ENCODE data around the gene PRIMA1.

Gene PRIMA1

GRCh38 chr14:93727917-93728650 is 60.2 kb downstream of the PRIMA1 start:
- Histone ChIP-seq H3K27me3 (replicated peaks in 2 of 5; ENCODE audit: control insufficient read depth in 4 of 5, insufficient read depth in 5 of 5, low read length in 4 of 5) (peaks cover 0 to 6% (median 2%) of the 10 kb centered on the region in 5 experiments), H3K4me3 (ENCODE audit: control insufficient read depth in 1 of 7, extremely low read depth in 1 of 7, insufficient read depth in 4 of 7, low read depth in 2 of 7, low read length in 6 of 7) (no peak overlapping the region), H3K36me3 (ENCODE audit: control insufficient read depth in 4 of 4, insufficient read depth in 4 of 4, low read length in 3 of 4) (no peaks in the 10 kb centered on the region), H3K4me1 (ENCODE audit: control extremely low read depth in 1 of 4, control insufficient read depth in 4 of 4, insufficient read depth in 4 of 4, low read length in 3 of 4) (no peaks in the 10 kb centered on the region), H3K27ac (ENCODE audit: insufficient read depth in 1 of 2, low read depth in 1 of 2, low read length in 2 of 2, poor library complexity in 1 of 2, severe bottlenecking in 2 of 2) (no peak overlapping the region), H3K9me3 (ENCODE audit: control extremely low read depth in 1 of 5, control insufficient read depth in 4 of 5, insufficient read depth in 2 of 5, low read depth in 1 of 5, low read length in 4 of 5) (no peaks in the 10 kb centered on the region)
- ChIA-PET CTCF (no interaction called here), POLR2A (no interaction called here)
- WGBS (ENCODE audit: insufficient coverage): 93% methylated on average over 13 of the region's 19 CpGs
- no peak for DNase-seq

GRCh38 chr14:93727039-93727740 is 61.1 kb downstream of the PRIMA1 start:
- POLR2A ChIA-PET: no interaction called here
- Histone ChIP-seq H3K27me3 (replicated peaks in 2 of 5; ENCODE audit: control insufficient read depth in 4 of 5, insufficient read depth in 5 of 5, low read length in 4 of 5) (peaks cover 0 to 6% (median 2%) of the 10 kb centered on the region in 5 experiments), H3K9me3 (ENCODE audit: control extremely low read depth in 1 of 5, control insufficient read depth in 4 of 5, insufficient read depth in 2 of 5, low read depth in 1 of 5, low read length in 4 of 5) (no peaks in the 10 kb centered on the region), H3K4me3 (ENCODE audit: control insufficient read depth in 1 of 7, extremely low read depth in 1 of 7, insufficient read depth in 4 of 7, low read depth in 2 of 7, low read length in 6 of 7) (no peak overlapping the region), H3K4me1 (ENCODE audit: control extremely low read depth in 1 of 4, control insufficient read depth in 4 of 4, insufficient read depth in 4 of 4, low read length in 3 of 4) (no peaks in the 10 kb centered on the region), H3K36me3 (ENCODE audit: control insufficient read depth in 4 of 4, insufficient read depth in 4 of 4, low read length in 3 of 4) (no peaks in the 10 kb centered on the region), H3K27ac (ENCODE audit: insufficient read depth in 1 of 2, low read depth in 1 of 2, low read length in 2 of 2, poor library complexity in 1 of 2, severe bottlenecking in 2 of 2) (no peak overlapping the region)
- CTCF ChIA-PET: no interaction called here
- WGBS (ENCODE audit: insufficient coverage): 92% methylated on average over 20 of the region's 23 CpGs
- no peak for DNase-seq

GRCh38 chr14:93725993-93726392 is 62.3 kb downstream of the PRIMA1 start:
- 96% methylated on average over 8 of the region's 9 CpGs for WGBS (ENCODE audit: insufficient coverage)
- CTCF ChIA-PET: no interaction called here

DNA sequence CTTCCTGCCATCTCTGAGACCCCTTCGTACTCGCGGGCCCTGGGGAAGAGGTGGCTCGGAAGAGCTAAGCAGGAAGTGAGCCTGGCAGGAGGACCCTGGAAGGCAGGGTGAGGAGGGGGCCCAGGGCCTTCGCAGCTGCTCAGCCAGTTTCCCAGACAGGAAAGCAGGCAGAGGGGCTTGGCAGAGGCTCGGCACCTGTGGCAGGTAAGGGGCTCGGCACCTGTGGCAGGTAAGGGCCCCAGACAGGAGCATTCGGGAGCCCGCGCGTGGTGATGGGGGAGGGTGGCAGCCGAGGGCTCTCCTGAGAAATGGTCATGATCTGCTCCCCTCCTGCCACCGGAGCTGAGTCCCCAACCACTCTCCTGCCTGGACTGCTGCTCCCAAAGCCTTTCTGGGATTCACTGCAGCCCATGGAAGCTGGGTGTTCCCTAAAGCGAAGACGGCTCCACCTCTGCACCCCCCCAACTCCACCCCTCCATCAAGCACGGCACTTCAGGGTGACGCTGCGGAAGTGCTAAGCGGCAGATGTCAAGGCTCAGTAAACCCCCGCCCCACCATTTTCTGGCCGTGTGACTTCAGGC is 63.2 kb downstream of the PRIMA1 start:
- H3K36me3 ChIP-seq (ENCODE audit: control insufficient read depth in 4 of 4, insufficient read depth in 4 of 4, low read length in 3 of 4): no peaks in the 10 kb centered on the region
- WGBS (ENCODE audit: insufficient coverage): 73% methylated on average over 21 of the region's 21 CpGs
- H3K4me3 ChIP-seq (ENCODE audit: control insufficient read depth in 1 of 7, extremely low read depth in 1 of 7, insufficient read depth in 4 of 7, low read depth in 2 of 7, low read length in 6 of 7): no peak overlapping the region
- no peak for DNase-seq
- no peaks in the 10 kb centered on the region for H3K9me3 ChIP-seq (ENCODE audit: control extremely low read depth in 1 of 5, control insufficient read depth in 4 of 5, insufficient read depth in 2 of 5, low read depth in 1 of 5, low read length in 4 of 5)
- H3K27ac ChIP-seq (ENCODE audit: insufficient read depth in 1 of 2, low read depth in 1 of 2, low read length in 2 of 2, poor library complexity in 1 of 2, severe bottlenecking in 2 of 2): no peak overlapping the region
- CTCF ChIA-PET: interaction anchor here (1.2 kb wide), 1 partner anchor 12 kb away, joined by 3 read pairs; no protein-coding TSS in a partner anchor
- POLR2A ChIA-PET: no interaction called here
- H3K4me1 ChIP-seq (ENCODE audit: control extremely low read depth in 1 of 4, control insufficient read depth in 4 of 4, insufficient read depth in 4 of 4, low read length in 3 of 4): no peaks in the 10 kb centered on the region
- peaks cover 0 to 3% (median 0%) of the 10 kb centered on the region in 5 experiments for H3K27me3 ChIP-seq (replicated peaks in 2 of 5; ENCODE audit: control insufficient read depth in 4 of 5, insufficient read depth in 5 of 5, low read length in 4 of 5)

More at GRCh38 chr14:93725993-93726392, 62.3 kb downstream of the PRIMA1 start:
- Histone ChIP-seq H3K27ac (ENCODE audit: insufficient read depth in 1 of 2, low read depth in 1 of 2, low read length in 2 of 2, poor library complexity in 1 of 2, severe bottlenecking in 2 of 2) (no peak overlapping the region), H3K4me3 (ENCODE audit: control insufficient read depth in 1 of 7, extremely low read depth in 1 of 7, insufficient read depth in 4 of 7, low read depth in 2 of 7, low read length in 6 of 7) (no peak overlapping the region), H3K9me3 (ENCODE audit: control extremely low read depth in 1 of 5, control insufficient read depth in 4 of 5, insufficient read depth in 2 of 5, low read depth in 1 of 5, low read length in 4 of 5) (no peaks in the 10 kb centered on the region), H3K27me3 (replicated peaks in 2 of 5; ENCODE audit: control insufficient read depth in 4 of 5, insufficient read depth in 5 of 5, low read length in 4 of 5) (peaks cover 0 to 3% (median 2%) of the 10 kb centered on the region in 5 experiments), H3K36me3 (ENCODE audit: control insufficient read depth in 4 of 4, insufficient read depth in 4 of 4, low read length in 3 of 4) (no peaks in the 10 kb centered on the region), H3K4me1 (ENCODE audit: control extremely low read depth in 1 of 4, control insufficient read depth in 4 of 4, insufficient read depth in 4 of 4, low read length in 3 of 4) (no peaks in the 10 kb centered on the region)
- DNase-seq: no peak
- POLR2A ChIA-PET: no interaction called here

DNA sequence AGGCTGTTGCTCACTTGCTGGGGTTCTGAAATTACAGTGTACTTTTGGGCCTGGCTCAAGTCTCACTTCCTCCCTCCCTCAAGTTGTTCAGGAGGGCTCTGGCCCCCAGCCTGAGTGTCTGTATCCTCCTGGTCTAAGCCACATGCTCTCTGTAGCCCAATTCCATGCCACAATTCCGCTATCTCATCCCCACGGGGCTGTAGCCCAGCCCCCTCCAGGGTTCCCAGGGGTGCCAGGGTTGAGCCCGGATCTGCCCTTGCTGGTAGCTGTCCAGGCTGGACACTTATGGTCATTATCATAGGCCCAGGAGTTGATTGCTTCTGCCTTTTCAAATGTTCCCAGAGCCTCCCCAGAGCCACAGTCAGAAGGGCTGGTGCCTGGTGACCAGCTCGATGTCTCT is 65.3 kb downstream of the PRIMA1 start:
- no peak for DNase-seq
- 100% methylated on average over 3 of the region's 4 CpGs for WGBS (ENCODE audit: insufficient coverage)
- ChIA-PET CTCF (no interaction called here), POLR2A (no interaction called here)
- peaks cover 0 to 3% (median 0%) of the 10 kb centered on the region in 5 experiments for H3K27me3 ChIP-seq (replicated peaks in 2 of 5; ENCODE audit: control insufficient read depth in 4 of 5, insufficient read depth in 5 of 5, low read length in 4 of 5)
- H3K27ac ChIP-seq (ENCODE audit: insufficient read depth in 1 of 2, low read depth in 1 of 2, low read length in 2 of 2, poor library complexity in 1 of 2, severe bottlenecking in 2 of 2): no peak overlapping the region
- H3K4me1 ChIP-seq (ENCODE audit: control extremely low read depth in 1 of 4, control insufficient read depth in 4 of 4, insufficient read depth in 4 of 4, low read length in 3 of 4): no peaks in the 10 kb centered on the region
- no peaks in the 10 kb centered on the region for H3K36me3 ChIP-seq (ENCODE audit: control insufficient read depth in 4 of 4, insufficient read depth in 4 of 4, low read length in 3 of 4)
- no peaks in the 10 kb centered on the region for H3K9me3 ChIP-seq (ENCODE audit: control extremely low read depth in 1 of 5, control insufficient read depth in 4 of 5, insufficient read depth in 2 of 5, low read depth in 1 of 5, low read length in 4 of 5)
- H3K4me3 ChIP-seq (ENCODE audit: control insufficient read depth in 1 of 7, extremely low read depth in 1 of 7, insufficient read depth in 4 of 7, low read depth in 2 of 7, low read length in 6 of 7): no peak overlapping the region

- ChIA-PET POLR2A (no interaction called here), CTCF (no interaction called here)
- Histone ChIP-seq H3K36me3 (ENCODE audit: control insufficient read depth in 4 of 4, insufficient read depth in 4 of 4, low read length in 3 of 4) (no peaks in the 10 kb centered on the region), H3K4me3 (ENCODE audit: control insufficient read depth in 1 of 7, extremely low read depth in 1 of 7, insufficient read depth in 4 of 7, low read depth in 2 of 7, low read length in 6 of 7) (no peak overlapping the region), H3K4me1 (ENCODE audit: control extremely low read depth in 1 of 4, control insufficient read depth in 4 of 4, insufficient read depth in 4 of 4, low read length in 3 of 4) (no peaks in the 10 kb centered on the region), H3K27me3 (replicated peaks in 2 of 5; ENCODE audit: control insufficient read depth in 4 of 5, insufficient read depth in 5 of 5, low read length in 4 of 5) (peaks cover 0 to 7% (median 0%) of the 10 kb centered on the region in 5 experiments), H3K9me3 (ENCODE audit: control extremely low read depth in 1 of 5, control insufficient read depth in 4 of 5, insufficient read depth in 2 of 5, low read depth in 1 of 5, low read length in 4 of 5) (no peaks in the 10 kb centered on the region), H3K27ac (ENCODE audit: insufficient read depth in 1 of 2, low read depth in 1 of 2, low read length in 2 of 2, poor library complexity in 1 of 2, severe bottlenecking in 2 of 2) (no peak overlapping the region)
- no peak for DNase-seq
- WGBS (ENCODE audit: insufficient coverage): 95% methylated on average over 13 of the region's 13 CpGs
These were observed 67.3 kb downstream of the PRIMA1 start for GRCh38 chr14:93720981-93721483.

Measured in common myeloid progenitor, CD34-positive (primary cell).